Measurements from ENCODE around the gene IL6ST.

GRCh38 chr5:55919625-55920024 lies 75.1 kb downstream of the IL6ST start:
- no peak for TF ChIP-seq CTCF (conservative IDR thresholded peaks at IDR 0.05 in 1 of 2, IDR thresholded peaks at IDR 0.05 in 1 of 2; ENCODE audit: low read depth in 1 of 2, low read length in 2 of 2)
- TF ChIP-seq EZH2 (IDR thresholded peaks at IDR 0.05; ENCODE audit: low read length, missing control alignments), result no peak

All from fibroblast of lung (primary cell).